B cell (primary cell): ENCODE results near the gene AFG1L.

Experiments
- EZH2 ChIP-seq: IDR thresholded peaks from 2 replicates; pipeline ENCODE4 v1.6.1; 2012; ENCODE audit warnings: borderline replicate concordance, low read depth, mild to moderate bottlenecking, moderate library complexity, low read length; ENCODE audit not compliant: insufficient read depth, poor library complexity, severe bottlenecking
- TF ChIP-seq, protein P1 (sequence below): fragments of 200-600 bp; IDR thresholded peaks from one replicate; pipeline ENCODE4 v1.8.0; 2022; ENCODE audit warnings: antibody characterized with exemption, mild to moderate bottlenecking

DNA sequence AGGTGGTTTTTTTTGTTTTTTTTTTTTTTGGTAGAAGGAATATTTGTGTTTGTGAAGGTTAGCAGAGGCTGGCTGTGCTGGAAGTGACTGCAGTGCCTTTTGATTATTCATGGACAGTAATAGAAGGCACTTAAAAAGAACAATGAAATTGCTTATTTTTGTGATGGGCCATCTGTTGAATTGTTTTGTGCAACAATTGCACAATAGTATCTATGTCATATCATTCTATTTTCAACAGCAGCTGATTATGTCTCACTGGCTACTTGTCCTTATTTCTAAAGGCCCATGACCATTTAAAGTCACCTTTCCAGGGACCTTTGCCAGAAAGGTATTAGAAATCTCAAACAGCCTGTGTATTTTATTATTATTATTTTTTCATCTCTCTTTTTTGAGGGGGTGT lies 70.6 kb downstream of the AFG1L start:
- TF ChIP-seq, protein P1, sequence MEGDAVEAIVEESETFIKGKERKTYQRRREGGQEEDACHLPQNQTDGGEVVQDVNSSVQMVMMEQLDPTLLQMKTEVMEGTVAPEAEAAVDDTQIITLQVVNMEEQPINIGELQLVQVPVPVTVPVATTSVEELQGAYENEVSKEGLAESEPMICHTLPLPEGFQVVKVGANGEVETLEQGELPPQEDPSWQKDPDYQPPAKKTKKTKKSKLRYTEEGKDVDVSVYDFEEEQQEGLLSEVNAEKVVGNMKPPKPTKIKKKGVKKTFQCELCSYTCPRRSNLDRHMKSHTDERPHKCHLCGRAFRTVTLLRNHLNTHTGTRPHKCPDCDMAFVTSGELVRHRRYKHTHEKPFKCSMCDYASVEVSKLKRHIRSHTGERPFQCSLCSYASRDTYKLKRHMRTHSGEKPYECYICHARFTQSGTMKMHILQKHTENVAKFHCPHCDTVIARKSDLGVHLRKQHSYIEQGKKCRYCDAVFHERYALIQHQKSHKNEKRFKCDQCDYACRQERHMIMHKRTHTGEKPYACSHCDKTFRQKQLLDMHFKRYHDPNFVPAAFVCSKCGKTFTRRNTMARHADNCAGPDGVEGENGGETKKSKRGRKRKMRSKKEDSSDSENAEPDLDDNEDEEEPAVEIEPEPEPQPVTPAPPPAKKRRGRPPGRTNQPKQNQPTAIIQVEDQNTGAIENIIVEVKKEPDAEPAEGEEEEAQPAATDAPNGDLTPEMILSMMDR, result no peak
- TF ChIP-seq EZH2, result no peak
